ENCODE results near the gene ST6GALNAC6.

The ST6GALNAC6 gene

GRCh38 chr9:127903557-127904475, 4.4 kb upstream of the ST6GALNAC6 start:
- peak overlapping the region; percentile 100 for H3K27ac Mint-ChIP-seq
- DNase-seq (ENCODE audit: low spot score) = peak; percentile 87
- H3K27me3 Mint-ChIP-seq (ENCODE audit: low read depth) = no peaks in the 10 kb centered on the region
- H3K4me1 Mint-ChIP-seq (ENCODE audit: low read depth) = peaks cover 37% of the 10 kb centered on the region
- no peaks in the 10 kb centered on the region for H3K9me3 Mint-ChIP-seq
- peak overlapping the region; percentile 98 for H3K4me3 Mint-ChIP-seq
- H3K36me3 Mint-ChIP-seq (ENCODE audit: low read depth) = peaks cover 25% of the 10 kb centered on the region

DNA sequence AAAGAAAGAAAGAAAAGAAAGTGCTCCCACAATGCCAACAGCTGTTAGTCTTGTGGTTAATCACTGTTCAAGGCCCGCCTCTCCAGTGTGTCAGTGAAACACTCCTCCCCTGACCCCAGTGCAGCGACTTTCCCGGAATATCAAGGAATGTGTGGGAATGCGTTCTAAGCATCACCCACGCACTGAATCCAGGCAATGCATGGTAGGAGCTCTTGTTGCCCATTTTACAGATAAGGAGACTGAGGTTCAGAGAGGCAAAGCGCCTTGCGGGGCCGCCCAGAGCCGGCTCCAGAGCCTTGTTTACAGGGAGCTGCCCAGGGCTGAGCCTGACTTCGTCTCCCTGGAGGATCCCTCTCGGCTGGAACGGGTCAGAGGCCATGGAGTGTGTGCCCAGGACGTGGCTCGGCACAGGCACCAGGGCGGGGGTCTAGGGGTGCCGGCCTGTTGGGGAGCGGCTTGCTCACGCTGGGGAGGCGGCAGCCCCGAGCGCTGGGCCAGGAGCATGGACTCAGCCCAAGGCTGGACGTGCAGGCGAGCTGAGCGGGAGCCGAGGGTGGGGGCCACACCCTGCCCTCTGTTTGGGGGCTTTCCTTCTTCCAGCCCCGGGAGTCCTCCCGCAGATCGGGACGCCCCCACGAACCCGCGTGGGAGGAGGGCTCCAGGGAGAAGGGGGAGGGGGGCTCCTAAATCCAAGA, 823 bp downstream of the ST6GALNAC6 start:
- Mint-ChIP-seq H3K27ac (peak overlapping the region; percentile 89), H3K4me3 (peak overlapping the region; percentile 90), H3K27me3 (ENCODE audit: low read depth) (no peaks in the 10 kb centered on the region), H3K4me1 (ENCODE audit: low read depth) (peaks cover 20% of the 10 kb centered on the region), H3K36me3 (ENCODE audit: low read depth) (peaks cover 53% of the 10 kb centered on the region), H3K9me3 (peaks cover 19% of the 10 kb centered on the region)
- peak; percentile 17 for DNase-seq (ENCODE audit: low spot score)

- Mint-ChIP-seq H3K36me3 (ENCODE audit: low read depth) (peaks cover 63% of the 10 kb centered on the region), H3K27me3 (ENCODE audit: low read depth) (no peaks in the 10 kb centered on the region), H3K4me3 (no peak overlapping the region), H3K27ac (no peak overlapping the region), H3K9me3 (peaks cover 31% of the 10 kb centered on the region), H3K4me1 (ENCODE audit: low read depth) (peaks cover 21% of the 10 kb centered on the region)
- DNase-seq (ENCODE audit: low spot score) = no peak
Measured at GRCh38 chr9:127897193-127897692, 2.2 kb downstream of the ST6GALNAC6 start.

- Mint-ChIP-seq H3K36me3 (ENCODE audit: low read depth) (peaks cover 65% of the 10 kb centered on the region), H3K4me3 (no peak overlapping the region), H3K9me3 (peaks cover 31% of the 10 kb centered on the region), H3K27me3 (ENCODE audit: low read depth) (no peaks in the 10 kb centered on the region), H3K4me1 (ENCODE audit: low read depth) (peaks cover 20% of the 10 kb centered on the region), H3K27ac (peak overlapping the region; percentile 36)
- DNase-seq (ENCODE audit: low spot score) = no peak
Measured at GRCh38 chr9:127896395-127897192, 2.8 kb downstream of the ST6GALNAC6 start.

GRCh38 chr9:127895811-127896210, 3.6 kb downstream of the ST6GALNAC6 start:
- peaks cover 69% of the 10 kb centered on the region for H3K36me3 Mint-ChIP-seq (ENCODE audit: low read depth)

DNA sequence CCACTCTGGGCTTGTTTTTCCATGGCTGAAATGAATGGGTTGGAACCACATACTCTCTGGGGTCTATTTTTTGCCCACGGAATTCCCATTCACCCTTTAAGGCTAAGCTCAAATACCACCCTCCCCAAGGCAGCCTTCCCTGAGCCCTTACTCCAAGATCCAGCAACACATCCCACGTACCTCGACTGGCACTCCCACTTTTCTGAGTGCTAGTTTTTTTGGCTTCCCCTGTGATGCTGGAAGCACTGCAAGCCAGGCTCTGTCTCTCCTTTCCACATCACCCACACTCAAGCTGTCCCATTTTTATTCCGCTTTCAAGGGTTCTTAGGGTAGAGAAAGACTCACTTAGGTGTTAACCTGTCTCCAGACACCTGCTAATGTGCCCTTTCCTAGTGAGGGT, 6.0 kb downstream of the ST6GALNAC6 start:
- Mint-ChIP-seq H3K4me1 (ENCODE audit: low read depth) (peaks cover 15% of the 10 kb centered on the region), H3K9me3 (peaks cover 31% of the 10 kb centered on the region), H3K36me3 (ENCODE audit: low read depth) (peaks cover 74% of the 10 kb centered on the region), H3K27me3 (ENCODE audit: low read depth) (no peaks in the 10 kb centered on the region), H3K27ac (no peak overlapping the region), H3K4me3 (no peak overlapping the region)
- DNase-seq (ENCODE audit: low spot score) = no peak

More at GRCh38 chr9:127895811-127896210, 3.6 kb downstream of the ST6GALNAC6 start:
- no peaks in the 10 kb centered on the region for H3K27me3 Mint-ChIP-seq (ENCODE audit: low read depth)
- peaks cover 17% of the 10 kb centered on the region for H3K4me1 Mint-ChIP-seq (ENCODE audit: low read depth)
- H3K9me3 Mint-ChIP-seq = peaks cover 31% of the 10 kb centered on the region
- no peak overlapping the region for H3K27ac Mint-ChIP-seq
- H3K4me3 Mint-ChIP-seq = no peak overlapping the region
- DNase-seq (ENCODE audit: low spot score) = no peak

DNA sequence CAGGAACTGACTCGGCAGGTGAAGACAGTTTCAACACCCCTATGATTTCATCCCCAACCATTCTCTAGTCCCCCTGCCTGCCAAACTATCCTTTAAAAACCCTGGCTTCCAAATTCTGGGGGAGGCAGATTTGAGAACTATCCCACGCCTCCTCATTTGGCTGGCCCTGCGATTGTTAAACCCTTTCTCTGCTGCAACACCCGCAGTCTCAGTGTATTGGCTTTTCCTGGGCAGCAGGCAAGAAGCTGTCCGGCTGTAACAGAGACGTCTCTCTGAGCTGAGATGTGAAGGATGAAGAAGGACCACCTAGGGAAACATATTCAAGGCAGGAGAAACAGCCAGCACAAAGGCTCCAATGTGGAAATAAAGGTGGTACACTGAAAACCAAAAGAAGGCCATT, 6.6 kb downstream of the ST6GALNAC6 start:
- Mint-ChIP-seq H3K4me1 (ENCODE audit: low read depth) (peaks cover 13% of the 10 kb centered on the region), H3K4me3 (no peak overlapping the region), H3K36me3 (ENCODE audit: low read depth) (peaks cover 74% of the 10 kb centered on the region), H3K9me3 (peaks cover 31% of the 10 kb centered on the region), H3K27ac (no peak overlapping the region), H3K27me3 (ENCODE audit: low read depth) (no peaks in the 10 kb centered on the region)
- DNase-seq (ENCODE audit: low spot score) = no peak

DNA sequence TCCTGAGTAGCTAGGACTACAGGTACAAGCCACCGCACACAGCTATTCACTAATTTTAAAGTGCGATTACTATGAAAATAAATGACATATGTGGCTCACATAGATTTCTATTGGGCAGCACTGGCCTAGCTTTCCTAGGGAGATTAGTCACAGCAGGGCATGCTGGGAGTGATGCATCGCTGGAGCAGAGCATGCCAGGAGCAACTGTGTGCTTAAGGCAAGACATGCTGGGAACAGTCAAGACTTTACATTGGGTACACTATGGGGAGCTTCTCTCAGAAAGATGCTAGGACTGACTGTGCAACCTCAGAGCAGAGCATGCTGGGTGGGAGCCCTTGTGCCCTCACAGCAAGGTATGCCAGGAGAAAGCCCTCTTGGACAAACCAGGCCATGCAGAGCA, 9.3 kb downstream of the ST6GALNAC6 start:
- peaks cover 67% of the 10 kb centered on the region for H3K36me3 Mint-ChIP-seq (ENCODE audit: low read depth)
- peaks cover 24% of the 10 kb centered on the region for H3K9me3 Mint-ChIP-seq
- peaks cover 11% of the 10 kb centered on the region for H3K4me1 Mint-ChIP-seq (ENCODE audit: low read depth)
- H3K27me3 Mint-ChIP-seq (ENCODE audit: low read depth) = no peaks in the 10 kb centered on the region
- no peak overlapping the region for H3K4me3 Mint-ChIP-seq
- no peak overlapping the region for H3K27ac Mint-ChIP-seq
- DNase-seq (ENCODE audit: low spot score) = no peak

GRCh38 chr9:127887792-127888191, 11.6 kb downstream of the ST6GALNAC6 start:
- H3K4me3 Mint-ChIP-seq = no peak overlapping the region
- no peaks in the 10 kb centered on the region for H3K27me3 Mint-ChIP-seq (ENCODE audit: low read depth)
- H3K4me1 Mint-ChIP-seq (ENCODE audit: low read depth) = peaks cover 7% of the 10 kb centered on the region
- peaks cover 58% of the 10 kb centered on the region for H3K36me3 Mint-ChIP-seq (ENCODE audit: low read depth)
- no peak overlapping the region for H3K27ac Mint-ChIP-seq
- H3K9me3 Mint-ChIP-seq = peaks cover 5% of the 10 kb centered on the region
- no peak for DNase-seq (ENCODE audit: low spot score)

DNA sequence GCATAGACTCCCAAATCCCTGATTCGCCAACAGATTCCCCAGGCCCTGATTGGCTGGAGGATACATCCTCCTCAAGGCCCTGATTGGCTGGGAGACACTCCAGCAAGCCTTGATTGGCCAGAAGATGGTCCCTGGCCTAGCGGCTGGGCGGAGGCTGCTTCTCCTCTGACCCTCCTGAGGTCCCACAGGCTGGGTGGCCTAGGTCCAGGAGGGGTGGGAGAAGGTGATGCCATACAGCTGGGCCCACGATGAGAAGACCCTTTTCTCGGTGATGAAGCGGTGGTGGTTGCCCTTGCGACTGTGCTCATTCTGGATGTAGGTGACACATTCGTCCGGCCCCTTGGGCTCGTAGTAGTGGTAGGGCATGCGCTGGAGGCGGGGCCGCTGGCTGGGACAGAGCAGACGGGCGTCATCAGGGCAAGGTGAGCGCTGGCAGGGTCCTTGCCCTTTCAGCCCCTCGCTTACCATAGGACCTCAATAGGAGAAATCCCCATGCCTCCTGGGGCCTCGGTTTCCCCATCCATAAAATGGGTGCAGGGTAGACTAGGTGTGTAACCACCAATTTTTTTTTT, 12.9 kb downstream of the ST6GALNAC6 start:
- peaks cover 52% of the 10 kb centered on the region for H3K36me3 Mint-ChIP-seq (ENCODE audit: low read depth)
- H3K4me1 Mint-ChIP-seq (ENCODE audit: low read depth) = peaks cover 1% of the 10 kb centered on the region
- H3K27ac Mint-ChIP-seq = no peak overlapping the region
- no peaks in the 10 kb centered on the region for H3K27me3 Mint-ChIP-seq (ENCODE audit: low read depth)
- no peak for DNase-seq (ENCODE audit: low spot score)
- H3K4me3 Mint-ChIP-seq = no peak overlapping the region
- H3K9me3 Mint-ChIP-seq = no peaks in the 10 kb centered on the region

- H3K27ac Mint-ChIP-seq = no peak overlapping the region
- no peak for DNase-seq (ENCODE audit: low spot score)
- no peak overlapping the region for H3K4me3 Mint-ChIP-seq
- H3K9me3 Mint-ChIP-seq = no peaks in the 10 kb centered on the region
- no peaks in the 10 kb centered on the region for H3K27me3 Mint-ChIP-seq (ENCODE audit: low read depth)
- no peaks in the 10 kb centered on the region for H3K4me1 Mint-ChIP-seq (ENCODE audit: low read depth)
- H3K36me3 Mint-ChIP-seq (ENCODE audit: low read depth) = peaks cover 45% of the 10 kb centered on the region
Measured at GRCh38 chr9:127885508-127886281, 13.7 kb downstream of the ST6GALNAC6 start.

- DNase-seq (ENCODE audit: low spot score) = no peak
- H3K27me3 Mint-ChIP-seq (ENCODE audit: low read depth) = no peaks in the 10 kb centered on the region
- no peaks in the 10 kb centered on the region for H3K4me1 Mint-ChIP-seq (ENCODE audit: low read depth)
- no peaks in the 10 kb centered on the region for H3K9me3 Mint-ChIP-seq
- H3K4me3 Mint-ChIP-seq = no peak overlapping the region
- no peak overlapping the region for H3K27ac Mint-ChIP-seq
- peaks cover 41% of the 10 kb centered on the region for H3K36me3 Mint-ChIP-seq (ENCODE audit: low read depth)
Measured at GRCh38 chr9:127884976-127885490, 14.4 kb downstream of the ST6GALNAC6 start.
